Measurements from ENCODE around the gene NSG1.

DNA sequence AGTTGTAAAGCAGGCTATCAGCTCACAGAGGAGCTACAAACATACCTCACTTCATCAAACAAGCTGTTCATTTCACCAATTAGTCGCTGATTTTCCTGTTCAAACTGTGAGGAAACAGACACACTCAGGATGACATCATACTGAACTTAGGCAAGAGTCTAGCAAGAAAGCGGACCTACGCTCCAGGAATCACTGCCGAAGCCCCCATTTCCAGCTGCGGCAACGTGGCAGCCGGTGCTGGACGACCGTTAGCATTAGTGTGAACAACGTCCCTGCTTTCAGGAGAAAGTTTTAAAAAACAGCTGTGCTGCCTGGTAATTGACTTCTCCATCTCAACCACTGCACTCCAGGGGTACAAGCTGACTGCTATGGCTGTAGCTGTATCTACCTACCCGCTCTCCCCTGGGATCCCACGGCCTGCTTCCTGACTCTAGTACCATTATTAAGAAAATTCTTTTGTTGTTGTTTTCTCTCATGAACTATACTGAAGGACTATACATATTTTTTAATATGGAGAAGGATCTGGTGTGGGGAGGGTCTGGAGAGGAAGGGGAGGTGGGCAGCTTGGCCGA is 38.3 kb downstream of the NSG1 start:
- TF ChIP-seq ZFX (IDR thresholded peaks at IDR 0.05) = no peak
- TF ChIP-seq, protein P1, sequence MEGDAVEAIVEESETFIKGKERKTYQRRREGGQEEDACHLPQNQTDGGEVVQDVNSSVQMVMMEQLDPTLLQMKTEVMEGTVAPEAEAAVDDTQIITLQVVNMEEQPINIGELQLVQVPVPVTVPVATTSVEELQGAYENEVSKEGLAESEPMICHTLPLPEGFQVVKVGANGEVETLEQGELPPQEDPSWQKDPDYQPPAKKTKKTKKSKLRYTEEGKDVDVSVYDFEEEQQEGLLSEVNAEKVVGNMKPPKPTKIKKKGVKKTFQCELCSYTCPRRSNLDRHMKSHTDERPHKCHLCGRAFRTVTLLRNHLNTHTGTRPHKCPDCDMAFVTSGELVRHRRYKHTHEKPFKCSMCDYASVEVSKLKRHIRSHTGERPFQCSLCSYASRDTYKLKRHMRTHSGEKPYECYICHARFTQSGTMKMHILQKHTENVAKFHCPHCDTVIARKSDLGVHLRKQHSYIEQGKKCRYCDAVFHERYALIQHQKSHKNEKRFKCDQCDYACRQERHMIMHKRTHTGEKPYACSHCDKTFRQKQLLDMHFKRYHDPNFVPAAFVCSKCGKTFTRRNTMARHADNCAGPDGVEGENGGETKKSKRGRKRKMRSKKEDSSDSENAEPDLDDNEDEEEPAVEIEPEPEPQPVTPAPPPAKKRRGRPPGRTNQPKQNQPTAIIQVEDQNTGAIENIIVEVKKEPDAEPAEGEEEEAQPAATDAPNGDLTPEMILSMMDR (conservative IDR thresholded peaks at IDR 0.05) = no peak

All from C4-2B (cell line).